Bronchial epithelial cell (primary cell): ENCODE results near the gene ALKBH3. TPM values are rescaled to one million over a fixed set of nuclear protein-coding genes. Genes with fewer than 3 reads are reported as not detected.

Source experiments
- DNase-seq: peaks from one replicate; pipeline ENCODE4 v3.0.0-alpha.2; 2010; ENCODE audit warnings: low read depth
- FAIRE-seq: peaks from 2 replicates; lab custom pipeline; 2011; peaks lifted over from hg19 to GRCh38; lab: Jason Lieb, UNC
- H3K27me3 ChIP-seq: 2 replicates; pipeline ENCODE4 v1.5.1; 2011; ENCODE audit warnings: low read length; ENCODE audit not compliant: control insufficient read depth, insufficient read depth
- H3K36me3 ChIP-seq: 2 replicates; pipeline ENCODE4 v1.5.1; 2011; ENCODE audit warnings: low read length; ENCODE audit not compliant: control insufficient read depth, insufficient read depth
- H3K4me3 ChIP-seq: 2 replicates; pipeline ENCODE4 v1.5.1; 2011; ENCODE audit warnings: mild to moderate bottlenecking, low read depth, low read length, control low read depth
- total RNA-seq: library from RNA; depleted of rRNA; stranded (reverse); fragments of >200 nt; gene quantifications from 2 replicates; pipeline ENCODE4 v1.2.1, GENCODE V29; 2014
- TF ChIP-seq, protein P1 (sequence below): IDR thresholded peaks from 2 replicates; pipeline ENCODE4 v1.5.1; 2011; ENCODE audit warnings: mild to moderate bottlenecking, moderate library complexity, low read length, control low read depth, inconsistent platforms; ENCODE audit not compliant: insufficient read depth, severe bottlenecking

Gene ALKBH3
- total RNA-seq, 1 donor from 2014 or later, result 67.7 TPM

DNA sequence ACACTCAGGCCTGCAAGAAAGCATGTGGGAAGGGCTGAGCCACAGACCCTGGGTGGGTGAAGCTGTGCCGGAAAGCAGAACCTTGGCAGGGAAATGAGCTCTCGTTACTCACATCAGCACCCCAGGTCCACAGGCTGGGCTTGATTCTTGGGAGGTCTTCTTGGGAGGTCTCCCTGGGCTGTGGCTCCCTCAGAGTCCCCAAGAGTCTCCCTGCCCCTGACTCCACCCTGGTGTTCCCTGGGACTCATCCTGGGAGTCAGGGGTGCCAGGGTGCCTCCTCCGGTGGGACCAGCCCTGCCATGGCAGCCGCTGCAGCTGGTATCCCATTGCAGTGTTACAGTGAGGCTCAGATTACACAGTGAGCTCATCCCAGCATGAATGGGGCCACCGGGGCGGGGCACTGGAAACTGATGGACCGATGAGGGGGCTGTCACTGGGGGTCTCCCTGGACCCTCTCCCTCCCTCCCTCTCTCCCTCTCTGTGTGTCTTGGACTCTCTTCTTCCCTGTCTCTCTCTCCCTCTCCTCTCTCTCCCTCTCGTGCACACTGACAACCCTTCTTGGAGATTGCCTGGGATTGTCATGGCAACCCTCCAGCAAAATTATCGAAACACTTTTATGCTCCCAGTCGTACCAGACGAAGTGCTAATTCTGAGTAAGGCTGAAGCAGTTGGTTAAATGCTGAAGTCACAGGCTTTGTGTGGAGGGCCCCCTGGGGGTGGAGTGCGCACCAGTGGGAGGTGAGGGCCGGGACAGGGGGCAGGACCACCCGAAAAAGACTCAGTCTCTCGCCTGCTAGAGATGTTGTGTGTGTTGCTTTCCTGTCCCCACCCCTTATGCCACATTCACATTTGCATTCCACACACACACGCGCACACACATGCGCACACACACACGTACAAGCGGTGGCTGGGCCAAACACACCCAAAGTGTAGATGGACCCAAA lies 53.2 kb downstream of the ALKBH3 start:
- TF ChIP-seq, protein P1, sequence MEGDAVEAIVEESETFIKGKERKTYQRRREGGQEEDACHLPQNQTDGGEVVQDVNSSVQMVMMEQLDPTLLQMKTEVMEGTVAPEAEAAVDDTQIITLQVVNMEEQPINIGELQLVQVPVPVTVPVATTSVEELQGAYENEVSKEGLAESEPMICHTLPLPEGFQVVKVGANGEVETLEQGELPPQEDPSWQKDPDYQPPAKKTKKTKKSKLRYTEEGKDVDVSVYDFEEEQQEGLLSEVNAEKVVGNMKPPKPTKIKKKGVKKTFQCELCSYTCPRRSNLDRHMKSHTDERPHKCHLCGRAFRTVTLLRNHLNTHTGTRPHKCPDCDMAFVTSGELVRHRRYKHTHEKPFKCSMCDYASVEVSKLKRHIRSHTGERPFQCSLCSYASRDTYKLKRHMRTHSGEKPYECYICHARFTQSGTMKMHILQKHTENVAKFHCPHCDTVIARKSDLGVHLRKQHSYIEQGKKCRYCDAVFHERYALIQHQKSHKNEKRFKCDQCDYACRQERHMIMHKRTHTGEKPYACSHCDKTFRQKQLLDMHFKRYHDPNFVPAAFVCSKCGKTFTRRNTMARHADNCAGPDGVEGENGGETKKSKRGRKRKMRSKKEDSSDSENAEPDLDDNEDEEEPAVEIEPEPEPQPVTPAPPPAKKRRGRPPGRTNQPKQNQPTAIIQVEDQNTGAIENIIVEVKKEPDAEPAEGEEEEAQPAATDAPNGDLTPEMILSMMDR, result no peak
- no peak for DNase-seq
- peak; percentile 85 for FAIRE-seq
- Histone ChIP-seq H3K4me3 (no peak overlapping the region), H3K27me3 (peaks cover 2% of the 10 kb centered on the region), H3K36me3 (no peaks in the 10 kb centered on the region)

DNA sequence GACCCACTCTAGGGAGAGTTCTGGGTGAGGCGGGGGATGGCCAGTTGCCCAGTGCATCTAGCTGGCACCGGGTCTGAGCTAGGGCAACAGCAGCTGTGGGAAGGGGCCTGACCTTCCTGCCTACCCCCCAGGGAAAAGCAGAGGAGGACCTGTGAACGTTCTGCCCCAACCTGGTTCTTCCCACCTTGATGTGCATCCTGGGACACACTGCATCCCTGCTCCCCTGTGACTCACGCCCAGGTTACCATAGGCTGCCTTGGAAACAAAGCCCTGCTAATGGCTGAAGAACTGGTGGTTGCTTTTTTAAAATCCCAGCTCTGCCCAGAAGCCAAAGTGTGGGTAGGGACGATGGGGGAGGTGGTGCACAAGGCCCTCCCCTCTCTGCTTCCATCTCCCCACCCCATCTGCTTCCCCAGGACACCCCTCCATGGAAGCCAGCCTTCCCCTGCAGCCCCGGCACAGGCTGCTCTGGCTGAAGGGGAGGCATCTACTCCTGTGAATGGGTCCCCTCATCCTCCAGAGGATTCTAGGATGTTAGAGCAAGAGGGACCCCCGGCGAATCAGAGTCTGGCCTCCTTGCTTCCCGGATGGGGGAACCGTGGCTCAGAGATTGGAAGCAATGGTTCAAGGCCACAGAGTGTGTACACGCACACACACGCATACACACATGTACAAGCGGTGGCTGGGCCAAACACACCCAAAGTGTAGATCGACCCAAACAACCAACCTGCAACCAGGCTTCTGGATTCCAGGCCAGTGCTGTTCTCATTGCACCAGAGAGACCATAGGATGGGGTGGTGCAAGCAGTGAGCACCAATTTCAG lies 54.2 kb downstream of the ALKBH3 start:
- DNase-seq (no peak), FAIRE-seq (no peak)
- peaks cover 2% of the 10 kb centered on the region for H3K27me3 ChIP-seq
- no peak overlapping the region for H3K4me3 ChIP-seq
- TF ChIP-seq, protein P1, result no peak
- H3K36me3 ChIP-seq, result no peaks in the 10 kb centered on the region

GRCh38 chr11:43935424-43935979 lies 54.9 kb downstream of the ALKBH3 start:
- Histone ChIP-seq H3K27me3 (peaks cover 2% of the 10 kb centered on the region), H3K4me3 (no peak overlapping the region), H3K36me3 (no peaks in the 10 kb centered on the region)
- DNase-seq (no peak), FAIRE-seq (no peak)
- TF ChIP-seq, protein P1, result no peak

GRCh38 chr11:43936076-43936475 lies 55.4 kb downstream of the ALKBH3 start:
- DNase-seq (no peak), FAIRE-seq (no peak)
- TF ChIP-seq, protein P1, result no peak
- no peaks in the 10 kb centered on the region for H3K36me3 ChIP-seq
- H3K4me3 ChIP-seq, result no peak overlapping the region
- peaks cover 2% of the 10 kb centered on the region for H3K27me3 ChIP-seq

DNA sequence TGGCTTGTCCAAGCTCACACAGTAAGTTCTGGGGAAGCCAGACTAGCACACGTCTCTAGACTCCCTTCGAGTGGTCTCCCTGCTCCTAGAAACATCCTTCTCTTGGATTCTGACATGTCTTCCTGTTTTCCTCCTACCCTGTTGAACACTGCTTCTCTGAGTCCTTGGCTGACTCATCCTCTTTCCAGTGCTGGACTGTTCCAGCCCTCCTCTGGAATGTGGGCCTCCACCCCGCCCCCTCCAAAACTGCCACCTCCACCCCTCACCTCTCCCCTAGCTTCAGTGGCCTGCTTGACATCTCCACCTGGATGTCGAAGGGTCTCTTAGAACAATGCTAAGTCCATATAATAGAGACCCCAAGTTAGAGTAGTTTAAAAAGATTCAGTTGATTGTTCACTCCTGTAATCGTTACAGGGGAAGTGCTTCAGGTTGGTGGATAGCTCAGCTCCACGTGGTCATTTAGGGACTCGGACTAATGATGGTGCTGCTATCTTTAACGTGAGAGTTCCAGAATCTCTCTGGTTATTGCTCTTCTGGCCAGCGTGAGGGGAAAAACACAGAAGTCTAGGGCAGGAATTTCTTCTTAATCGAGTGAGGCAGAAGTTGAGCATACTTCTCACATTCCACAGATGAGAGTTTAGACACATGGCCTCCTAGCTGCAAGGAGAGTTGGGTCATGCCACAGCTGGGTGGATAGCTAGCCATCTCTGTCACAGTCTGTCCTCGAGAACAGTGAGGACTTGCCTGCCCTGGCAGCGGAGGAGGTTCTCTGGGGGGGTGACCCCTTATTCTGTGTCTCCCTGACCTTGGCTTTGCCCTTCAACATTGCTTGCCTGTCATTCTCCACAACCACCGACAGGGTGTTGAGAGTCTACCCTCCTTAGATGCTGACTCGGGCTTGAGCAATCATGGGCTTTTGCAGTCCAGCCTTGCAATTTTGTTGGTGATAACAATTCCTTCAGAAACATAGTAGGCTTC lies 57.1 kb downstream of the ALKBH3 start:
- H3K4me3 ChIP-seq, result no peak overlapping the region
- no peaks in the 10 kb centered on the region for H3K36me3 ChIP-seq
- DNase-seq, result peak; percentile 80
- H3K27me3 ChIP-seq, result peaks cover 7% of the 10 kb centered on the region
- TF ChIP-seq, protein P1, result peak; percentile 28
- peak; percentile 52 for FAIRE-seq
